AG04449 (cell line): Measurements from ENCODE around the gene IL22RA2.

ENCODE experiments used
- CTCF ChIA-PET: fragments of 350-600 bp; formaldehyde crosslinking; extraction: SDS; loops from one replicate; lab custom pipeline; 2021; ENCODE audit warnings: antibody characterized with exemption; lab: Yijun Ruan, JAX
- POLR2A ChIA-PET: fragments of 400-600, 350-600 bp; formaldehyde crosslinking; extraction: SDS; loops from one replicate; lab custom pipeline; 2020; ENCODE audit warnings: antibody characterized with exemption, inconsistent platforms; lab: Yijun Ruan, JAX
- DNase-seq: peaks from one replicate; pipeline ENCODE4 v3.0.0-alpha.2; 2010; ENCODE audit warnings: low read depth, low spot score
- H3K4me3 ChIP-seq: 2 replicates; pipeline ENCODE4 v1.5.1; 2011; ENCODE audit warnings: low read depth, mild to moderate bottlenecking, control low read depth, low read length
- TF ChIP-seq, protein P1 (sequence below): IDR thresholded peaks from one replicate; pipeline ENCODE4 v1.5.1; 2011; ENCODE audit warnings: mild to moderate bottlenecking, moderate library complexity, low read length, control low read depth, inconsistent platforms; ENCODE audit not compliant: insufficient read depth; ENCODE audit errors: missing control alignments

The IL22RA2 gene

DNA sequence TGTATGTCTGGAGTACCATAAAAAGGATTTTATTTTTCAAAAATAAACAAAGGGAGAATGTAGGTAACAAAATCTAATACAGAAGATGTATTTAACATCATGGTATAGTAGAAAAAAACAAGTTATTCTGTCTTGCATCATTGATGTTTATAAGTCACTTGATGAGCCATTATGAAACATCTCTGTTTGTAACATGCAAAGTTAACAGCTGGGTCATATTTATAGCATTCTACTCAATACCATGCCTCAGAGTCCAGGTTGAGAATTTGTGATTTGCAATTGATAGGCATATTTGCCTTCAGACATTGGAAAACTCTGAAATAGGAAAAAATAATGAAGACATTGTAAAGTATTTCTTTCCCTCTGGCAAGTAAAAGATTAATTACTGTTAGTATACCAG is 76.4 kb downstream of the IL22RA2 start:
- DNase-seq: no peak
- no peak overlapping the region for H3K4me3 ChIP-seq
- ChIA-PET POLR2A (no interaction called here), CTCF (interaction anchor here (1.2 to 7.2 kb wide), 3 partner anchors 9 to 217 kb away, joined by 3 to 57 read pairs (median 4); no protein-coding TSS in a partner anchor)
- TF ChIP-seq, protein P1, sequence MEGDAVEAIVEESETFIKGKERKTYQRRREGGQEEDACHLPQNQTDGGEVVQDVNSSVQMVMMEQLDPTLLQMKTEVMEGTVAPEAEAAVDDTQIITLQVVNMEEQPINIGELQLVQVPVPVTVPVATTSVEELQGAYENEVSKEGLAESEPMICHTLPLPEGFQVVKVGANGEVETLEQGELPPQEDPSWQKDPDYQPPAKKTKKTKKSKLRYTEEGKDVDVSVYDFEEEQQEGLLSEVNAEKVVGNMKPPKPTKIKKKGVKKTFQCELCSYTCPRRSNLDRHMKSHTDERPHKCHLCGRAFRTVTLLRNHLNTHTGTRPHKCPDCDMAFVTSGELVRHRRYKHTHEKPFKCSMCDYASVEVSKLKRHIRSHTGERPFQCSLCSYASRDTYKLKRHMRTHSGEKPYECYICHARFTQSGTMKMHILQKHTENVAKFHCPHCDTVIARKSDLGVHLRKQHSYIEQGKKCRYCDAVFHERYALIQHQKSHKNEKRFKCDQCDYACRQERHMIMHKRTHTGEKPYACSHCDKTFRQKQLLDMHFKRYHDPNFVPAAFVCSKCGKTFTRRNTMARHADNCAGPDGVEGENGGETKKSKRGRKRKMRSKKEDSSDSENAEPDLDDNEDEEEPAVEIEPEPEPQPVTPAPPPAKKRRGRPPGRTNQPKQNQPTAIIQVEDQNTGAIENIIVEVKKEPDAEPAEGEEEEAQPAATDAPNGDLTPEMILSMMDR: no peak

DNA sequence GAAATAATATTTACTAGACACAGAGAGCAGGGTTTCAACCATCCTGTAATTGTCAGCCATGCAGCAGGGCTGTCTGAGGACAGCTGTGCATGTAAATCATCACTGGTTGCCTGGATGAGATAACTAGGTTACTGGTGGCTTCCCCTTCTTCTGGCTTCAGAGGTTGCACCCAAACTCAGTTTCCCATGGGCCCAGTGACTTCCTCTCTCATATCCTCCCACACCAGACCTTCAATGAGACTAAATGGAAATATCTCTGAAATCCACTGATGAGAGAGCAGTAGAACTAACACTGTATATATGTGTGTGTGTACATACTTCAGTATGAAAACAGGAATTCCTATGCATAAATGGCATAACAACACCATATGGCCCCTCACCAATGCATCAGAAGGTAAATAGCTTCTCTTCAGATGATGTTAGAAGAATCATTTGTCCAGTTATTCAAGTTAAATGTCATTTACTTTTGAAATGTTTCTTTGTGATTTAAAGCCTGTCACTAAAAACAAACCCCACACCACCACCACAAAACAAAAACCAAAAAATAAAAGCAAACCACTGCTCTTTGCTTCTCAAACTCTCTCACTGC is 77.7 kb downstream of the IL22RA2 start:
- TF ChIP-seq, protein P1: no peak
- H3K4me3 ChIP-seq: no peak overlapping the region
- ChIA-PET POLR2A (no interaction called here), CTCF (interaction anchor here (1.1 to 7.2 kb wide), 9 partner anchors 11 to 609 kb away, joined by 3 to 57 read pairs (median 9); no protein-coding TSS in a partner anchor)
- DNase-seq: no peak

DNA sequence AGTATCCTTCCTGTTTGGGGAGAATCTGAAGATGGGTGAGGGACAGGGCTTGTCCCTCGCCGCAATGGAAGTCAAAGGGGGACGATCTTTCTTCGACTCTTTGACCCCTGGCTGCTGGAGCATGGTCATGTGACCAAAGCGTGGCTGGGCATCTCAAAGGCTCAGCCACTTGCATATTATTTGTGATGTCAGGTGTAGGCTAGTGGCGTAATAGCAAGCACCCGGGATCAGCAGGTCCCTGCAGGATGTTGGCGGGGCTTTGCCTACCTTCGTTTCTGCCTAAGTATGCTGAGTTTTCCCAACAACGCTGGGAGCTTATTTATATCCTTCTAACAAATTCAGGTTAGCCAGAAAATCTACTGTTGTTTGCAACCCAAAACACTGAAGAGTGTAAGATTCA is 78.4 kb downstream of the IL22RA2 start:
- DNase-seq: no peak
- TF ChIP-seq, protein P1: no peak
- ChIA-PET POLR2A (no interaction called here), CTCF (interaction anchor here (0.8 to 7.2 kb wide), 18 partner anchors 7 to 881 kb away, joined by 3 to 57 read pairs (median 6); no protein-coding TSS in a partner anchor)
- no peak overlapping the region for H3K4me3 ChIP-seq

DNA sequence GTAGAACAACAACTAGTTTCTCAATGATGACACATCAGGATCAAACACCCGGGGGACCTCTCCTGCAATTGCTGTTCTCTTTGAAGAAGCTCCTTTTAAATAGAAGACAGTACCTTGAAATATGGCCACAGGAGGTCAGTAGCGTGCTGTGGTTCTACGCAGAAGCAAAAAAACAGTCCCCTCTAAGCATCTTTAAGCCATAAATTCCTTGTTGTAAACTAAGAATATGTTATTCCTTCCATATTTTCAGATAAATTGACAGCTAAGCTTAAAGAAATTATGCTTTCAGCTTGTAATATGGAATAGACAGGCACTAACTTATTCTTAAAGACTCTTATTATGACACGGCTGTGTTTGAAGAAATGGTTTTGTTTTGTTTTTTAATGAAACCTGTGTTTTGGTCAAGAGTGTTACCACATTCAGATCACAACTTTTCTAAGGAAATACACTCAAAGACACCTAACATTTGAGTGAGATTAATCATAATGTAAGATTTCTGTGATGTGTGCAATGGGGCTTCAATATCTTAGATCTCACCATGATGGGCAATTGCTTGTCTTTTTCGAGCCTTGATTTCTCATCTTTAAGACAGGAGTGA is 78.9 kb downstream of the IL22RA2 start:
- DNase-seq: peak; percentile 12
- H3K4me3 ChIP-seq: no peak overlapping the region
- CTCF ChIA-PET: interaction anchor here (0.5 to 7.2 kb wide), 27 partner anchors 8 to 906 kb away, joined by 3 to 57 read pairs (median 4); no protein-coding TSS in a partner anchor
- TF ChIP-seq, protein P1: peak; percentile 55
- POLR2A ChIA-PET: no interaction called here
